Measurements from ENCODE around the gene PPP2R2D.
A peak's percentile ranks its signal among the peaks of the same experiment; 100 is the strongest.

DNA sequence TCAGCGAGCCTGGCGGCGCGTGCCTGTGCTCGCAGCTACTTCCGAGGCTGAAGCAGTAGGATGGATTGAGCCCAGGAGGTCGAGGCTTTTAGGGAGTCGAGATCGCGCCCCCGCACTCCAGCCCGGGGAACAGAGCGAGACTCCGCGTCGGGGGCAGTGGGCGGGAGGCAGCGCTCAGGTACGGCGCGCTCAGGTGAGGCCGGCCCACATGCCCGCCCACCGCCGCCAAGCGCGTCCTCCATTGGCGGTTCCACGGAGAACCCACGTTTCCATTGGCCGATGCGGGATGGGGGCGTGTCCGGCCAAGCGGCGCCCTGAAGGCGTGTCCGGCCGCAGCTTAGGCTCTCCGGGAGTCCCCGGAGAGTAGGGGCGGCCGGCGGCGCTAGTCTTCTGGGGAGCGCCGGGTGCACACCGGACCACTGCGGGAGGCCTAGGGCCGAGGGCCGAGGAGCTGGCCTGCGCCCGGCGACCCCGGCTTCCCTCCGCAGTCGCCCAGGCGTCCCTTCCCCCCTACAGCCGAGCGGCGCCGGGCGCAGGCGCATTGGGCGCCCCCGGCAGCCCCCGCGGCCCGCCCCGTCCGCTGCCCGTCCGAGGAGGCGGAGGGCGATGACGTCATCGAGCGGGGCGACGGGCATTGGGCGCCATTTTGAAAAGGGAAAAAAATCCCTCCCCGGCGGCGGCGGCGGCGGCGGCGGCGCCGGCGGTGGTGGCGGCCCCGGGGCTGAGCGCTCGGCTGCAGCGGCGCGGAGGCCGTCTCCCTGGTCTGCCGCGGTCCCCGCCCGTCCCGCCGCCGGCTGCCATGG lies at the start of gene PPP2R2D:
- TF ChIP-seq, protein P1, sequence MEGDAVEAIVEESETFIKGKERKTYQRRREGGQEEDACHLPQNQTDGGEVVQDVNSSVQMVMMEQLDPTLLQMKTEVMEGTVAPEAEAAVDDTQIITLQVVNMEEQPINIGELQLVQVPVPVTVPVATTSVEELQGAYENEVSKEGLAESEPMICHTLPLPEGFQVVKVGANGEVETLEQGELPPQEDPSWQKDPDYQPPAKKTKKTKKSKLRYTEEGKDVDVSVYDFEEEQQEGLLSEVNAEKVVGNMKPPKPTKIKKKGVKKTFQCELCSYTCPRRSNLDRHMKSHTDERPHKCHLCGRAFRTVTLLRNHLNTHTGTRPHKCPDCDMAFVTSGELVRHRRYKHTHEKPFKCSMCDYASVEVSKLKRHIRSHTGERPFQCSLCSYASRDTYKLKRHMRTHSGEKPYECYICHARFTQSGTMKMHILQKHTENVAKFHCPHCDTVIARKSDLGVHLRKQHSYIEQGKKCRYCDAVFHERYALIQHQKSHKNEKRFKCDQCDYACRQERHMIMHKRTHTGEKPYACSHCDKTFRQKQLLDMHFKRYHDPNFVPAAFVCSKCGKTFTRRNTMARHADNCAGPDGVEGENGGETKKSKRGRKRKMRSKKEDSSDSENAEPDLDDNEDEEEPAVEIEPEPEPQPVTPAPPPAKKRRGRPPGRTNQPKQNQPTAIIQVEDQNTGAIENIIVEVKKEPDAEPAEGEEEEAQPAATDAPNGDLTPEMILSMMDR (IDR thresholded peaks at IDR 0.05) = no peak
- TF ChIP-seq, protein P2, sequence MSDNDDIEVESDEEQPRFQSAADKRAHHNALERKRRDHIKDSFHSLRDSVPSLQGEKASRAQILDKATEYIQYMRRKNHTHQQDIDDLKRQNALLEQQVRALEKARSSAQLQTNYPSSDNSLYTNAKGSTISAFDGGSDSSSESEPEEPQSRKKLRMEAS (CRISPR knock-in tag; IDR thresholded peaks at IDR 0.05) = peak; percentile 70; the same call in 1 of the 2 replicates
- TF ChIP-seq, protein P3, sequence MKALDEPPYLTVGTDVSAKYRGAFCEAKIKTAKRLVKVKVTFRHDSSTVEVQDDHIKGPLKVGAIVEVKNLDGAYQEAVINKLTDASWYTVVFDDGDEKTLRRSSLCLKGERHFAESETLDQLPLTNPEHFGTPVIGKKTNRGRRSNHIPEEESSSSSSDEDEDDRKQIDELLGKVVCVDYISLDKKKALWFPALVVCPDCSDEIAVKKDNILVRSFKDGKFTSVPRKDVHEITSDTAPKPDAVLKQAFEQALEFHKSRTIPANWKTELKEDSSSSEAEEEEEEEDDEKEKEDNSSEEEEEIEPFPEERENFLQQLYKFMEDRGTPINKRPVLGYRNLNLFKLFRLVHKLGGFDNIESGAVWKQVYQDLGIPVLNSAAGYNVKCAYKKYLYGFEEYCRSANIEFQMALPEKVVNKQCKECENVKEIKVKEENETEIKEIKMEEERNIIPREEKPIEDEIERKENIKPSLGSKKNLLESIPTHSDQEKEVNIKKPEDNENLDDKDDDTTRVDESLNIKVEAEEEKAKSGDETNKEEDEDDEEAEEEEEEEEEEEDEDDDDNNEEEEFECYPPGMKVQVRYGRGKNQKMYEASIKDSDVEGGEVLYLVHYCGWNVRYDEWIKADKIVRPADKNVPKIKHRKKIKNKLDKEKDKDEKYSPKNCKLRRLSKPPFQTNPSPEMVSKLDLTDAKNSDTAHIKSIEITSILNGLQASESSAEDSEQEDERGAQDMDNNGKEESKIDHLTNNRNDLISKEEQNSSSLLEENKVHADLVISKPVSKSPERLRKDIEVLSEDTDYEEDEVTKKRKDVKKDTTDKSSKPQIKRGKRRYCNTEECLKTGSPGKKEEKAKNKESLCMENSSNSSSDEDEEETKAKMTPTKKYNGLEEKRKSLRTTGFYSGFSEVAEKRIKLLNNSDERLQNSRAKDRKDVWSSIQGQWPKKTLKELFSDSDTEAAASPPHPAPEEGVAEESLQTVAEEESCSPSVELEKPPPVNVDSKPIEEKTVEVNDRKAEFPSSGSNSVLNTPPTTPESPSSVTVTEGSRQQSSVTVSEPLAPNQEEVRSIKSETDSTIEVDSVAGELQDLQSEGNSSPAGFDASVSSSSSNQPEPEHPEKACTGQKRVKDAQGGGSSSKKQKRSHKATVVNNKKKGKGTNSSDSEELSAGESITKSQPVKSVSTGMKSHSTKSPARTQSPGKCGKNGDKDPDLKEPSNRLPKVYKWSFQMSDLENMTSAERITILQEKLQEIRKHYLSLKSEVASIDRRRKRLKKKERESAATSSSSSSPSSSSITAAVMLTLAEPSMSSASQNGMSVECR (CRISPR knock-in tag; IDR thresholded peaks at IDR 0.05; ENCODE audit: borderline replicate concordance) = no peak
- TF ChIP-seq CREB1 (CRISPR knock-in tag; IDR thresholded peaks at IDR 0.05) (no peak), IRF2 (CRISPR knock-in tag; IDR thresholded peaks at IDR 0.05; ENCODE audit: borderline replicate concordance, low read depth) (no peak), ZNF121 (CRISPR knock-in tag; IDR thresholded peaks at IDR 0.05) (no peak), NR1H2 (CRISPR knock-in tag; IDR thresholded peaks at IDR 0.05) (no peak), NR3C1 (CRISPR knock-in tag; conservative IDR thresholded peaks at IDR 0.05; ENCODE audit: low read depth) (no peak), SP1 (CRISPR knock-in tag; conservative IDR thresholded peaks at IDR 0.05) (peak; percentile 95), FOXJ3 (CRISPR knock-in tag; IDR thresholded peaks at IDR 0.05; ENCODE audit: borderline replicate concordance) (no peak)
- TF ChIP-seq, protein P4, sequence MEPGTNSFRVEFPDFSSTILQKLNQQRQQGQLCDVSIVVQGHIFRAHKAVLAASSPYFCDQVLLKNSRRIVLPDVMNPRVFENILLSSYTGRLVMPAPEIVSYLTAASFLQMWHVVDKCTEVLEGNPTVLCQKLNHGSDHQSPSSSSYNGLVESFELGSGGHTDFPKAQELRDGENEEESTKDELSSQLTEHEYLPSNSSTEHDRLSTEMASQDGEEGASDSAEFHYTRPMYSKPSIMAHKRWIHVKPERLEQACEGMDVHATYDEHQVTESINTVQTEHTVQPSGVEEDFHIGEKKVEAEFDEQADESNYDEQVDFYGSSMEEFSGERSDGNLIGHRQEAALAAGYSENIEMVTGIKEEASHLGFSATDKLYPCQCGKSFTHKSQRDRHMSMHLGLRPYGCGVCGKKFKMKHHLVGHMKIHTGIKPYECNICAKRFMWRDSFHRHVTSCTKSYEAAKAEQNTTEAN (CRISPR knock-in tag; IDR thresholded peaks at IDR 0.05) = no peak
- TF ChIP-seq, protein P5, sequence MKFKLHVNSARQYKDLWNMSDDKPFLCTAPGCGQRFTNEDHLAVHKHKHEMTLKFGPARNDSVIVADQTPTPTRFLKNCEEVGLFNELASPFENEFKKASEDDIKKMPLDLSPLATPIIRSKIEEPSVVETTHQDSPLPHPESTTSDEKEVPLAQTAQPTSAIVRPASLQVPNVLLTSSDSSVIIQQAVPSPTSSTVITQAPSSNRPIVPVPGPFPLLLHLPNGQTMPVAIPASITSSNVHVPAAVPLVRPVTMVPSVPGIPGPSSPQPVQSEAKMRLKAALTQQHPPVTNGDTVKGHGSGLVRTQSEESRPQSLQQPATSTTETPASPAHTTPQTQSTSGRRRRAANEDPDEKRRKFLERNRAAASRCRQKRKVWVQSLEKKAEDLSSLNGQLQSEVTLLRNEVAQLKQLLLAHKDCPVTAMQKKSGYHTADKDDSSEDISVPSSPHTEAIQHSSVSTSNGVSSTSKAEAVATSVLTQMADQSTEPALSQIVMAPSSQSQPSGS (CRISPR knock-in tag; IDR thresholded peaks at IDR 0.05; ENCODE audit: borderline replicate concordance, low read depth) = no peak
- TF ChIP-seq, protein P6, sequence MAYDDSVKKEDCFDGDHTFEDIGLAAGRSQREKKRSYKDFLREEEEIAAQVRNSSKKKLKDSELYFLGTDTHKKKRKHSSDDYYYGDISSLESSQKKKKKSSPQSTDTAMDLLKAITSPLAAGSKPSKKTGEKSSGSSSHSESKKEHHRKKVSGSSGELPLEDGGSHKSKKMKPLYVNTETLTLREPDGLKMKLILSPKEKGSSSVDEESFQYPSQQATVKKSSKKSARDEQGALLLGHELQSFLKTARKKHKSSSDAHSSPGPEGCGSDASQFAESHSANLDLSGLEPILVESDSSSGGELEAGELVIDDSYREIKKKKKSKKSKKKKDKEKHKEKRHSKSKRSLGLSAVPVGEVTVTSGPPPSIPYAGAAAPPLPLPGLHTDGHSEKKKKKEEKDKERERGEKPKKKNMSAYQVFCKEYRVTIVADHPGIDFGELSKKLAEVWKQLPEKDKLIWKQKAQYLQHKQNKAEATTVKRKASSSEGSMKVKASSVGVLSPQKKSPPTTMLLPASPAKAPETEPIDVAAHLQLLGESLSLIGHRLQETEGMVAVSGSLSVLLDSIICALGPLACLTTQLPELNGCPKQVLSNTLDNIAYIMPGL (CRISPR knock-in tag; IDR thresholded peaks at IDR 0.05) = no peak
- TF ChIP-seq, protein P7, sequence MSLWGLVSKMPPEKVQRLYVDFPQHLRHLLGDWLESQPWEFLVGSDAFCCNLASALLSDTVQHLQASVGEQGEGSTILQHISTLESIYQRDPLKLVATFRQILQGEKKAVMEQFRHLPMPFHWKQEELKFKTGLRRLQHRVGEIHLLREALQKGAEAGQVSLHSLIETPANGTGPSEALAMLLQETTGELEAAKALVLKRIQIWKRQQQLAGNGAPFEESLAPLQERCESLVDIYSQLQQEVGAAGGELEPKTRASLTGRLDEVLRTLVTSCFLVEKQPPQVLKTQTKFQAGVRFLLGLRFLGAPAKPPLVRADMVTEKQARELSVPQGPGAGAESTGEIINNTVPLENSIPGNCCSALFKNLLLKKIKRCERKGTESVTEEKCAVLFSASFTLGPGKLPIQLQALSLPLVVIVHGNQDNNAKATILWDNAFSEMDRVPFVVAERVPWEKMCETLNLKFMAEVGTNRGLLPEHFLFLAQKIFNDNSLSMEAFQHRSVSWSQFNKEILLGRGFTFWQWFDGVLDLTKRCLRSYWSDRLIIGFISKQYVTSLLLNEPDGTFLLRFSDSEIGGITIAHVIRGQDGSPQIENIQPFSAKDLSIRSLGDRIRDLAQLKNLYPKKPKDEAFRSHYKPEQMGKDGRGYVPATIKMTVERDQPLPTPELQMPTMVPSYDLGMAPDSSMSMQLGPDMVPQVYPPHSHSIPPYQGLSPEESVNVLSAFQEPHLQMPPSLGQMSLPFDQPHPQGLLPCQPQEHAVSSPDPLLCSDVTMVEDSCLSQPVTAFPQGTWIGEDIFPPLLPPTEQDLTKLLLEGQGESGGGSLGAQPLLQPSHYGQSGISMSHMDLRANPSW (CRISPR knock-in tag; conservative IDR thresholded peaks at IDR 0.05; ENCODE audit: low read depth) = no peak

All from WTC11 (cell line).